ENCODE data around the gene ASB5.
"Not testable (repeated sequence)": the region's sequence is repeated elsewhere in the genome, so short reads cannot be mapped to it uniquely, and the experiment has no call there.

ASB5 gene

GRCh38 chr4:176293660-176294059 is 24.6 kb upstream of the ASB5 start:
- Mint-ChIP-seq H3K27me3 (ENCODE audit: low read depth) (peaks cover 2% of the 10 kb centered on the region), H3K4me3 (no peak overlapping the region), H3K4me1 (ENCODE audit: low read depth) (no peaks in the 10 kb centered on the region), H3K36me3 (ENCODE audit: low read depth) (no peaks in the 10 kb centered on the region), H3K9me3 (no peaks in the 10 kb centered on the region), H3K27ac (no peak overlapping the region)
- DNase-seq (ENCODE audit: low spot score), result no peak

GRCh38 chr4:176292920-176293319 is 23.9 kb upstream of the ASB5 start:
- Mint-ChIP-seq H3K9me3 (no peaks in the 10 kb centered on the region), H3K36me3 (ENCODE audit: low read depth) (no peaks in the 10 kb centered on the region)

GRCh38 chr4:176291748-176292147 is 22.7 kb upstream of the ASB5 start:
- Mint-ChIP-seq H3K9me3 (no peaks in the 10 kb centered on the region), H3K27me3 (ENCODE audit: low read depth) (peaks cover 6% of the 10 kb centered on the region), H3K4me3 (no peak overlapping the region), H3K27ac (no peak overlapping the region), H3K4me1 (ENCODE audit: low read depth) (no peaks in the 10 kb centered on the region), H3K36me3 (ENCODE audit: low read depth) (no peaks in the 10 kb centered on the region)
- DNase-seq (ENCODE audit: low spot score), result no peak

More at GRCh38 chr4:176292920-176293319, 23.9 kb upstream of the ASB5 start:
- Mint-ChIP-seq H3K4me1 (ENCODE audit: low read depth) (no peaks in the 10 kb centered on the region), H3K4me3 (no peak overlapping the region), H3K27me3 (ENCODE audit: low read depth) (peaks cover 6% of the 10 kb centered on the region), H3K27ac (no peak overlapping the region)
- no peak for DNase-seq (ENCODE audit: low spot score)

- H3K36me3 Mint-ChIP-seq (ENCODE audit: low read depth), result no peaks in the 10 kb centered on the region
- no peaks in the 10 kb centered on the region for H3K4me1 Mint-ChIP-seq (ENCODE audit: low read depth)
- no peaks in the 10 kb centered on the region for H3K9me3 Mint-ChIP-seq
- H3K27ac Mint-ChIP-seq, result no peak overlapping the region
- no peak overlapping the region for H3K4me3 Mint-ChIP-seq
- H3K27me3 Mint-ChIP-seq (ENCODE audit: low read depth), result peaks cover 6% of the 10 kb centered on the region
- no peak for DNase-seq (ENCODE audit: low spot score)
These were observed 21.5 kb upstream of the ASB5 start for GRCh38 chr4:176290520-176290919.

GRCh38 chr4:176289561-176289960 is 20.5 kb upstream of the ASB5 start:
- no peaks in the 10 kb centered on the region for H3K4me1 Mint-ChIP-seq (ENCODE audit: low read depth)
- H3K36me3 Mint-ChIP-seq (ENCODE audit: low read depth), result no peaks in the 10 kb centered on the region
- H3K27me3 Mint-ChIP-seq (ENCODE audit: low read depth), result peaks cover 6% of the 10 kb centered on the region
- H3K27ac Mint-ChIP-seq, result no peak overlapping the region
- no peak overlapping the region for H3K4me3 Mint-ChIP-seq
- no peak for DNase-seq (ENCODE audit: low spot score)
- H3K9me3 Mint-ChIP-seq, result no peaks in the 10 kb centered on the region

- Mint-ChIP-seq H3K27ac (no peak overlapping the region), H3K4me3 (no peak overlapping the region), H3K27me3 (ENCODE audit: low read depth) (peaks cover 6% of the 10 kb centered on the region), H3K4me1 (ENCODE audit: low read depth) (no peaks in the 10 kb centered on the region), H3K36me3 (ENCODE audit: low read depth) (no peaks in the 10 kb centered on the region), H3K9me3 (no peaks in the 10 kb centered on the region)
- DNase-seq (ENCODE audit: low spot score), result no peak
These were observed 19.0 kb upstream of the ASB5 start for GRCh38 chr4:176288020-176288419.

GRCh38 chr4:176287546-176287945 is 18.5 kb upstream of the ASB5 start:
- no peaks in the 10 kb centered on the region for H3K36me3 Mint-ChIP-seq (ENCODE audit: low read depth)
- no peak for DNase-seq (ENCODE audit: low spot score)
- H3K4me1 Mint-ChIP-seq (ENCODE audit: low read depth), result no peaks in the 10 kb centered on the region
- no peaks in the 10 kb centered on the region for H3K9me3 Mint-ChIP-seq
- H3K4me3 Mint-ChIP-seq, result no peak overlapping the region
- H3K27me3 Mint-ChIP-seq (ENCODE audit: low read depth), result peaks cover 6% of the 10 kb centered on the region
- H3K27ac Mint-ChIP-seq, result no peak overlapping the region

- no peaks in the 10 kb centered on the region for H3K36me3 Mint-ChIP-seq (ENCODE audit: low read depth)
- no peak overlapping the region for H3K27ac Mint-ChIP-seq
- DNase-seq (ENCODE audit: low spot score), result no peak
- H3K9me3 Mint-ChIP-seq, result no peaks in the 10 kb centered on the region
- no peak overlapping the region for H3K4me3 Mint-ChIP-seq
- H3K4me1 Mint-ChIP-seq (ENCODE audit: low read depth), result no peaks in the 10 kb centered on the region
- H3K27me3 Mint-ChIP-seq (ENCODE audit: low read depth), result peaks cover 6% of the 10 kb centered on the region
These were observed 17.7 kb upstream of the ASB5 start for GRCh38 chr4:176286728-176287127.

GRCh38 chr4:176279560-176279959 is 10.5 kb upstream of the ASB5 start:
- not testable (repeated sequence) for H3K4me3 Mint-ChIP-seq; H3K27ac Mint-ChIP-seq; H3K36me3 Mint-ChIP-seq (ENCODE audit: low read depth); H3K4me1 Mint-ChIP-seq (ENCODE audit: low read depth); DNase-seq (ENCODE audit: low spot score); H3K9me3 Mint-ChIP-seq; H3K27me3 Mint-ChIP-seq (ENCODE audit: low read depth)

- no peaks in the 10 kb centered on the region for H3K36me3 Mint-ChIP-seq (ENCODE audit: low read depth)
- H3K9me3 Mint-ChIP-seq, result no peaks in the 10 kb centered on the region
- H3K27me3 Mint-ChIP-seq (ENCODE audit: low read depth), result peaks cover 3% of the 10 kb centered on the region
- DNase-seq (ENCODE audit: low spot score), result no peak
- no peak overlapping the region for H3K4me3 Mint-ChIP-seq
- no peak overlapping the region for H3K27ac Mint-ChIP-seq
- H3K4me1 Mint-ChIP-seq (ENCODE audit: low read depth), result no peaks in the 10 kb centered on the region
These were observed 8.3 kb upstream of the ASB5 start for GRCh38 chr4:176277162-176277904.

GRCh38 chr4:176276710-176277109 is 7.7 kb upstream of the ASB5 start:
- Mint-ChIP-seq H3K27ac (no peak overlapping the region), H3K4me1 (ENCODE audit: low read depth) (no peaks in the 10 kb centered on the region), H3K36me3 (ENCODE audit: low read depth) (no peaks in the 10 kb centered on the region), H3K9me3 (no peaks in the 10 kb centered on the region), H3K27me3 (ENCODE audit: low read depth) (peaks cover 3% of the 10 kb centered on the region), H3K4me3 (no peak overlapping the region)
- no peak for DNase-seq (ENCODE audit: low spot score)

- Mint-ChIP-seq H3K4me3 (no peak overlapping the region), H3K4me1 (ENCODE audit: low read depth) (no peaks in the 10 kb centered on the region), H3K27ac (no peak overlapping the region), H3K36me3 (ENCODE audit: low read depth) (no peaks in the 10 kb centered on the region), H3K9me3 (no peaks in the 10 kb centered on the region), H3K27me3 (ENCODE audit: low read depth) (peaks cover 4% of the 10 kb centered on the region)
- no peak for DNase-seq (ENCODE audit: low spot score)
These were observed 5.4 kb upstream of the ASB5 start for GRCh38 chr4:176274441-176274840.

GRCh38 chr4:176273736-176274135 is 4.7 kb upstream of the ASB5 start:
- Mint-ChIP-seq H3K4me1 (ENCODE audit: low read depth) (no peaks in the 10 kb centered on the region), H3K4me3 (no peak overlapping the region), H3K9me3 (no peaks in the 10 kb centered on the region), H3K36me3 (ENCODE audit: low read depth) (no peaks in the 10 kb centered on the region), H3K27me3 (ENCODE audit: low read depth) (peaks cover 4% of the 10 kb centered on the region), H3K27ac (no peak overlapping the region)
- no peak for DNase-seq (ENCODE audit: low spot score)

GRCh38 chr4:176272799-176273198 is 3.8 kb upstream of the ASB5 start:
- peaks cover 4% of the 10 kb centered on the region for H3K27me3 Mint-ChIP-seq (ENCODE audit: low read depth)
- no peak overlapping the region for H3K27ac Mint-ChIP-seq
- DNase-seq (ENCODE audit: low spot score), result no peak
- no peaks in the 10 kb centered on the region for H3K9me3 Mint-ChIP-seq
- no peak overlapping the region for H3K4me3 Mint-ChIP-seq
- H3K36me3 Mint-ChIP-seq (ENCODE audit: low read depth), result no peaks in the 10 kb centered on the region
- H3K4me1 Mint-ChIP-seq (ENCODE audit: low read depth), result no peaks in the 10 kb centered on the region

- H3K27me3 Mint-ChIP-seq (ENCODE audit: low read depth), result peaks cover 2% of the 10 kb centered on the region
- no peaks in the 10 kb centered on the region for H3K9me3 Mint-ChIP-seq
- no peaks in the 10 kb centered on the region for H3K4me1 Mint-ChIP-seq (ENCODE audit: low read depth)
- no peak overlapping the region for H3K4me3 Mint-ChIP-seq
- DNase-seq (ENCODE audit: low spot score), result no peak
- no peaks in the 10 kb centered on the region for H3K36me3 Mint-ChIP-seq (ENCODE audit: low read depth)
- H3K27ac Mint-ChIP-seq, result no peak overlapping the region
These were observed 2.7 kb upstream of the ASB5 start for GRCh38 chr4:176271749-176272148.

All from T-helper 2 cell treated with Interferon-gamma antibody and Interleukin-4, amounts not matched to agents 5 μg/mL and 100 μg/mL, for 36 hours (primary cell).